GM12865 (cell line): ENCODE measurements around the gene ANKLE1.

ENCODE experiments used
- DNase-seq: peaks from one replicate; pipeline ENCODE4 v3.0.0; 2010; ENCODE audit warnings: low read depth
- H3K4me3 ChIP-seq: 2 replicates; pipeline ENCODE4 v1.5.1; 2011; ENCODE audit warnings: mild to moderate bottlenecking, low read depth, low read length, control low read depth
- TF ChIP-seq, protein P1 (sequence below): IDR thresholded peaks from 2 replicates; pipeline ENCODE4 v1.5.1; 2011; ENCODE audit warnings: low read length, control low read depth, low read depth, inconsistent platforms; ENCODE audit not compliant: insufficient read depth; ENCODE audit errors: missing control alignments

Gene ANKLE1

DNA sequence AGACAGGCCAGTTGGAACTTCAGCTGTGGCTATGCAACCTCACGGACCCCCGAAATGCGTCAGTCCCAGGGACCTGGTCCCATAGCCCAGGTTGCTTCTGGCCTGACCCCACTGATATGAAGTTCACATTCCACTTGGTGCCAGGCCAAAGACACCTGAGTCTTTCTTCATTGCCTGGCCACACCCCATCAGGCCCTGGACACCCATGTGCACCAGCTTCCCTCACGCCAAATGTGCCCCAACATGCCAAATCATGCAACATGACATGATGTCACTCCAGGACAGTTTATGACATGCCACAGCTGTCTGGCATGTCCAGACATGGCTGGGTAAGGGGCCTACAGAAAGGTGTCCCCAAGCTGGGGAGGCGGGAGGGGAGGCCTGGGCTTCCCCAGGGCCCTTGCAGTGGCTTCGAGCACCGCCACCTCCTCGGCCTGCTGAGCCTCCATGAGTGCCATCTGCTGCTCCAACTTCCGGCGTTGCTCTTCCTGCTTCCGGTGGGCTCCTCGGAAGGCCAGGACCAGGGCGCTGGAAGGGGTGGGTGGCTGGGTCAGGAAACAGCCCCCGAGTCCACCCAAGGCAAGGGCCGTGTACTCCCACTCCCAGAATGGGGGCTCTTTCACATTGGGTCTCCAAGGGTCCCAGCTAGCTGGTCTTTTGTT, 31.7 kb upstream of the ANKLE1 start:
- TF ChIP-seq, protein P1, sequence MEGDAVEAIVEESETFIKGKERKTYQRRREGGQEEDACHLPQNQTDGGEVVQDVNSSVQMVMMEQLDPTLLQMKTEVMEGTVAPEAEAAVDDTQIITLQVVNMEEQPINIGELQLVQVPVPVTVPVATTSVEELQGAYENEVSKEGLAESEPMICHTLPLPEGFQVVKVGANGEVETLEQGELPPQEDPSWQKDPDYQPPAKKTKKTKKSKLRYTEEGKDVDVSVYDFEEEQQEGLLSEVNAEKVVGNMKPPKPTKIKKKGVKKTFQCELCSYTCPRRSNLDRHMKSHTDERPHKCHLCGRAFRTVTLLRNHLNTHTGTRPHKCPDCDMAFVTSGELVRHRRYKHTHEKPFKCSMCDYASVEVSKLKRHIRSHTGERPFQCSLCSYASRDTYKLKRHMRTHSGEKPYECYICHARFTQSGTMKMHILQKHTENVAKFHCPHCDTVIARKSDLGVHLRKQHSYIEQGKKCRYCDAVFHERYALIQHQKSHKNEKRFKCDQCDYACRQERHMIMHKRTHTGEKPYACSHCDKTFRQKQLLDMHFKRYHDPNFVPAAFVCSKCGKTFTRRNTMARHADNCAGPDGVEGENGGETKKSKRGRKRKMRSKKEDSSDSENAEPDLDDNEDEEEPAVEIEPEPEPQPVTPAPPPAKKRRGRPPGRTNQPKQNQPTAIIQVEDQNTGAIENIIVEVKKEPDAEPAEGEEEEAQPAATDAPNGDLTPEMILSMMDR: no peak
- DNase-seq: no peak
- H3K4me3 ChIP-seq: no peak overlapping the region

DNA sequence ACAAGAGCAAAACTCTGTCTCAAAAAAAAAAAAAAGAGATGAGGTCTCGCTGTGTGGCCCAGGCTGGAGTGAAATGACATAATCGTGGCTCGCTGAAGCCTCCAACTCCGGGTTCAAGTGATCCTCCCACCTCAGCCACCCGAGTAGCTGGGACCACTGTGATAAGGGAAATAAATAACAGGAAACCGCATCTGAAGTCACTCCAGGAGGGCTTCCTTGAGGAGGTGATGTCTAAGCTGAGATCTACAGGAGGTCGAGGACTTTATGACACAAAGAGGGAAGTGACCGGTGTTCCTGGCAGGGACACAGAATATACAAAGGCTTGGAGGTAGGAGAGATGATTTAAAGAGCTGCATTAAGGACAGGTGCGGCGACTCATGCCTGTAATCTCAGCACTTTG, 27.1 kb upstream of the ANKLE1 start:
- TF ChIP-seq, protein P1: no peak
- DNase-seq: no peak
- no peak overlapping the region for H3K4me3 ChIP-seq

DNA sequence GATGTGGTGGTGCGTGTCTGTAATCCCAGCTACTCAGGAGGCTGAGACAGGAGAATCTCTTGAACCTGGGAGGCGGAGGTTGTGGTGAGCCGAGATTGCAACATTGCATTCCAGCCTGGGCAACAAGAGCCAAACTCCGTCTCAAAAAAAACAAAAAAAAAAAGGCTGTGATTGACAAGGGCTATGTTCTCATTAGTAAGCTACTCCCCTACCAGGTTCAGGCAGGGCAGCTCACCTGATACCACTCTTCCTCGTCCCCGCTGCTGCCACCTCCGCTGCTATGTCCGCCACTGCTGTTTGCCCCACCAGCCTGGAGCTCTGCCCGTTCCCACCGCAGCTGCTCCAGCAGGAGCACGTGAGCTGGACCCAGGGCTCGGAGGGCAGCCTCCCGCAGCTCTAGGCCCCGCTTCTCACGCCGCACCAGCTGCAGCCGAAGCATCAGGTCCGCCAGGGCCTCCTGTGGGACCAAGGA, 26.5 kb upstream of the ANKLE1 start:
- TF ChIP-seq, protein P1: no peak
- no peak overlapping the region for H3K4me3 ChIP-seq
- no peak for DNase-seq

DNA sequence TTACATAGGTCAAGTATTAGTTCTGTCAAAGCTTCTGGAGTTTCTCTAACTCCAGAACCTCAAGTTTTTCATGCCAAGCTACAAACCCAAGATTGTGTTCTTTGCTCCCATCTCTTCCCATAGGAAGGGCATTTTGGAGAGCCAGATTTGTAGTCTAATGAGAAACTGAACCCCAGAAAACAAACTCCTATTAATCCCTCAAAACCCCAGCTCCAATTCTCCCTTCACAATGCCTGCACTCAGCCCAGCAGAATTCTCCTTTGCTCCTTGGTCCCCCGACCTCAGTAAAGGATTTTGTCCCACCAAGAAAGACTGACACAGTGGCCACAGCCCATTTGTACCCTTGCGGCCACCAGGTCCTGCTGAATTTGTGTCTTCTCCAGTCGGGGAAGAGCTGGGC, 25.6 kb upstream of the ANKLE1 start:
- H3K4me3 ChIP-seq: no peak overlapping the region
- TF ChIP-seq, protein P1: no peak
- DNase-seq: no peak

DNA sequence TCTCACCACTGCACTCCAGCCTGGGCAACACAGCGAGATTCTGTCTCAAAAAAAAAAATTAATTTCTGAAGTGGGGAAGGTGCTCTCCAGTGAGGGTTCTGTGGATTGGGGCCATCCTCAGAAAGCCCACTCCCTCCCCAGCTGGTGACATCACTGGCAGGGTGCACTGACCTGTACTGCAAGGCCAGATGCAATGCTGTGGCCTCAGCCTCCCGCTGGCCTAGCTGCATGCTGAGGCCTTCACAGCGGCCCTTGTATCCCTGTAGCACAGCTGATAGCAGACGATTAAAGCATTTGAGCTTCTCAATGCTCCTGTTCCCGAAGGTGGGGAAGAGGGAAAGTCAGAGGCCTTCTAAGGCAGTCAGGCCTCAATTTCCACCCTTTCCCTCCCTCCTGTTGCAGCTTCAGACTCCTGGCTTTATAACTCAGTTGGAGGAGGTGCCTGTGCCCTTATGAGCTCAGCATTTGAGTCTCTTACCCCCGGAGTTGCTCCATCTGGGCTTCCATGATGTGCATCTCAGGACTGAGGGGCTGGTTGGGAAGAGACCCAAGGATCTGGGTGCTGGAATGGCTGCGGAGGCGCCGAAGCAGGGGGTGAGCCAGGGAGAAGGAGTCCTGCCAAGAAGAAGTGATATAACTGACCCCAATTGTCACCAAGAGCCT, 22.5 kb upstream of the ANKLE1 start:
- DNase-seq: no peak
- no peak overlapping the region for H3K4me3 ChIP-seq
- TF ChIP-seq, protein P1: no peak

DNA sequence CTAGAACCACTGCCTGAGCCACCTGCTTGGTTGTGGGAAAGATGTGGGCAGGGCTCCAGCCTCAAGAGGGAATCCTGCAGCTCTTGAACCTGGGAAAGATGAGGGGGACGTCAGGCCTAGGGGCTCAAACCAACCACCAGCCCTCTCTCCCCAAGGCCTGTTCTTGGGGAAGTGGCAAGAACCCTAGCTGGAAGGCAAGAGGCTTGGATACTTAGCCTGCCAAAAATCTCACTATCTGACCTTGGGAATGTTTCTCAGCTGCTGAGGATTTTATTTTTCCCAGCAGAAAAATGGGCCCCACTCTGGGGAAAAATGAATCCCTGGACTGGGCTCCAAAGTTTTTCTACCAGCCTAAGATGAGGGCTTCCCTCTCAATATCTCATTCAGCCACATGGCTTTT, 21.8 kb upstream of the ANKLE1 start:
- no peak for DNase-seq
- H3K4me3 ChIP-seq: no peak overlapping the region

More for the DNA sequence above, 21.8 kb upstream of the ANKLE1 start:
- TF ChIP-seq, protein P1: no peak
